ENCODE measurements around the gene TNP1. TPM values are rescaled to one million over a fixed set of nuclear protein-coding genes. Genes with fewer than 3 reads are reported as not detected.

Gene TNP1
- total RNA-seq, 4 donors from 2014 or later, result not detected

DNA sequence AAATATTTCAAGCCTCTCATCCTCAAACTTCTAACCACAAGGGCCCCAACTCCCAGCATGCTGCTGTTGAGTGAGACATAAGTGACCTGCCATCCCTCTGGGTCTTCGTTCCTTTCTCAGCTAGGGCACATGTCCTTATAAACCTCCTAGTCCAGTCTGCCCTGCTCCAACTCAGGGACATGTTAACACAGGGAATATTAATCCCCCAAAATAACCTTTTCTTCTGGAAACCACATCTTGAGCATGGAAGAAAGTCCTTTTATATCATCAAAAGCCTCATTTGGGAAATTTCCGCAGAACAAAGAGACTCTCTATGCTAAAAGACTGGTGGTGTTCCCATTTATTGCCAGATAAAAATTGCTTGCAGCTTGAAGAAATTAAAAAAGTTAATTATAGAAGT is 14.4 kb downstream of the TNP1 start:
- whole genome bisulfite sequencing, 2 donors (ENCODE audit: low coverage in 1 of 2), result 83 to 100% methylated on average over 1 to 2 of the region's 2 CpGs

DNA sequence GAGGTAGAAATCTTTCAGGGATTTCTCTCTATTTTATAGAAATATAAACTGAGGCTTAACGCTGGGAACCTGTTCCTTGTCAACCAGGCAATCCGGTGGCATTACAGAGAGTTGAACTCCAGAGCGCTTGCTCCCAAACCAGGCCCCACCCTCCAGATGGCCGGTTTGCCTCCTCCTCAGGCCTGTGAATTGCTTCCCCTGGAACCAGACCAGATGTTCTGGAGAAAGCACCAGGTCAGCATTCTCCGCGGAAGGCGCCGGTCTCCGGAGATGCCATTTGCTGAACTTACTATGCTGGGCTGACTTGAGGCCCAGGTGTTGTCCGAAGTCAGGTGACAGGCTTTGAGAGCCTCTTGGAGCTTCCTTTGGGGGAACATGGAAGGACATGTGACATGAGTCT is 17.2 kb downstream of the TNP1 start:
- WGBS, 2 donors (ENCODE audit: low coverage in 1 of 2), result 69 to 79% methylated on average over 2 to 10 of the region's 10 CpGs
- H3K27ac ChIP-seq, result peak overlapping the region in 1 of 4 donors; percentile 48
- peak; percentile 11 for DNase-seq

More for the DNA sequence above, 14.4 kb downstream of the TNP1 start:
- no peak for DNase-seq
- no peaks in the 10 kb centered on the region for H3K9me3 ChIP-seq
- H3K4me1 ChIP-seq, result peaks cover 0 to 6% (median 0%) of the 10 kb centered on the region in 4 donors
- intact Hi-C loops (cut with DNase I; ENCODE audit: low total_unique reads), result no loop called here
- H3K36me3 ChIP-seq, result no peaks in the 10 kb centered on the region
- in situ Hi-C loops (cut with MboI; ENCODE audit: low pct_ligation_motif_present in 1 of 4, low pct_unique_long_range_greater_than_20kb in 1 of 4, low sequenced_read_pairs in 3 of 4), result no loop called here
- TF ChIP-seq POLR2A (IDR thresholded peaks at IDR 0.05) (no peak), POLR2AphosphoS5 (IDR thresholded peaks at IDR 0.05) (no peak), EP300 (IDR thresholded peaks at IDR 0.05; ENCODE audit: low read depth) (no peak)
- TF ChIP-seq, protein P1, sequence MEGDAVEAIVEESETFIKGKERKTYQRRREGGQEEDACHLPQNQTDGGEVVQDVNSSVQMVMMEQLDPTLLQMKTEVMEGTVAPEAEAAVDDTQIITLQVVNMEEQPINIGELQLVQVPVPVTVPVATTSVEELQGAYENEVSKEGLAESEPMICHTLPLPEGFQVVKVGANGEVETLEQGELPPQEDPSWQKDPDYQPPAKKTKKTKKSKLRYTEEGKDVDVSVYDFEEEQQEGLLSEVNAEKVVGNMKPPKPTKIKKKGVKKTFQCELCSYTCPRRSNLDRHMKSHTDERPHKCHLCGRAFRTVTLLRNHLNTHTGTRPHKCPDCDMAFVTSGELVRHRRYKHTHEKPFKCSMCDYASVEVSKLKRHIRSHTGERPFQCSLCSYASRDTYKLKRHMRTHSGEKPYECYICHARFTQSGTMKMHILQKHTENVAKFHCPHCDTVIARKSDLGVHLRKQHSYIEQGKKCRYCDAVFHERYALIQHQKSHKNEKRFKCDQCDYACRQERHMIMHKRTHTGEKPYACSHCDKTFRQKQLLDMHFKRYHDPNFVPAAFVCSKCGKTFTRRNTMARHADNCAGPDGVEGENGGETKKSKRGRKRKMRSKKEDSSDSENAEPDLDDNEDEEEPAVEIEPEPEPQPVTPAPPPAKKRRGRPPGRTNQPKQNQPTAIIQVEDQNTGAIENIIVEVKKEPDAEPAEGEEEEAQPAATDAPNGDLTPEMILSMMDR (IDR thresholded peaks at IDR 0.05), result no peak
- no peak overlapping the region for H3K4me3 ChIP-seq
- H3K27ac ChIP-seq, result no peak overlapping the region
- H3K27me3 ChIP-seq, result no peaks in the 10 kb centered on the region

GRCh38 chr2:216839688-216840087 is 20.2 kb downstream of the TNP1 start:
- intact Hi-C loops (cut with DNase I; ENCODE audit: low total_unique reads), result no loop called here
- no peak for DNase-seq
- 91 to 100% methylated on average over 1 to 3 of the region's 3 CpGs for WGBS, 2 donors (ENCODE audit: low coverage in 1 of 2)

More for the DNA sequence above, 17.2 kb downstream of the TNP1 start:
- Histone ChIP-seq H3K4me1 (peaks cover 0 to 6% (median 0%) of the 10 kb centered on the region in 4 donors), H3K36me3 (no peaks in the 10 kb centered on the region), H3K27me3 (no peaks in the 10 kb centered on the region), H3K9me3 (no peaks in the 10 kb centered on the region), H3K4me3 (no peak overlapping the region)
- no peak for TF ChIP-seq POLR2A (IDR thresholded peaks at IDR 0.05)
- intact Hi-C loops (cut with DNase I; ENCODE audit: low total_unique reads), result no loop called here
- in situ Hi-C loops (cut with MboI; ENCODE audit: low pct_ligation_motif_present in 1 of 4, low pct_unique_long_range_greater_than_20kb in 1 of 4, low sequenced_read_pairs in 3 of 4), result no loop called here

DNA sequence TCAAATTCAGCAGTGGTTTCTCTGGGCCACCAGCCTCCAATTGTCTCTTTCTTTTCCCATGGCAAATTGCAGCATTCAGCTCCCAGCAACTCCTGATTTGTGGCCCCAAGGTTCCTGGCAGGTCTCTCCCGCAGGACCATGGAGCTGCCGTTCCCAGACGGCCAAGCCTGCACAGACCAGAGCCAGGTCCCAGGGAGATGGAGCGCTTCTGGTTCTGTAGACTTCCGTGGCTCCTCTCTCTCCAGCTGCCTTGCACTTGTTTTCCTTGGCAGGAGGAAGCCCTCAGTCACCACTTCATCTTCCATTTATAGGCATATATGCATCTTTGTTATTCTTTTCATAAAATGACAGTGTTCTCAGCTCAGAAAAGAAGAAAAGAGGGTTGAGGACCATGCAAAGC is 21.7 kb downstream of the TNP1 start:
- TF ChIP-seq, protein P1 (IDR thresholded peaks at IDR 0.05), result no peak
- TF ChIP-seq EP300 (IDR thresholded peaks at IDR 0.05; ENCODE audit: low read depth) (no peak), POLR2A (IDR thresholded peaks at IDR 0.05) (no peak), POLR2AphosphoS5 (IDR thresholded peaks at IDR 0.05) (no peak)
- Histone ChIP-seq H3K27me3 (no peaks in the 10 kb centered on the region), H3K36me3 (no peaks in the 10 kb centered on the region), H3K4me3 (no peak overlapping the region), H3K9me3 (no peaks in the 10 kb centered on the region), H3K27ac (no peak overlapping the region), H3K4me1 (peaks cover 0 to 6% (median 0%) of the 10 kb centered on the region in 4 donors)
- intact Hi-C loops (cut with DNase I; ENCODE audit: low total_unique reads), result no loop called here
- in situ Hi-C loops (cut with MboI; ENCODE audit: low pct_ligation_motif_present in 1 of 4, low pct_unique_long_range_greater_than_20kb in 1 of 4, low sequenced_read_pairs in 3 of 4), result no loop called here
- WGBS, 2 donors (ENCODE audit: low coverage in 1 of 2), result 82% methylated on average over 5 of the region's 5 CpGs; no CpG with 5 or more reads in 1 of the 2 donors
- DNase-seq, result no peak

More at GRCh38 chr2:216839688-216840087, 20.2 kb downstream of the TNP1 start:
- TF ChIP-seq, protein P1 (IDR thresholded peaks at IDR 0.05), result no peak
- TF ChIP-seq POLR2A (IDR thresholded peaks at IDR 0.05), result no peak
- no peak for TF ChIP-seq EP300 (IDR thresholded peaks at IDR 0.05; ENCODE audit: low read depth)
- Histone ChIP-seq H3K4me3 (no peak overlapping the region), H3K4me1 (peaks cover 0 to 6% (median 0%) of the 10 kb centered on the region in 4 donors), H3K27me3 (no peaks in the 10 kb centered on the region), H3K27ac (no peak overlapping the region), H3K36me3 (no peaks in the 10 kb centered on the region), H3K9me3 (no peaks in the 10 kb centered on the region)
- in situ Hi-C loops (cut with MboI; ENCODE audit: low pct_ligation_motif_present in 1 of 4, low pct_unique_long_range_greater_than_20kb in 1 of 4, low sequenced_read_pairs in 3 of 4), result no loop called here

- Histone ChIP-seq H3K27me3 (no peaks in the 10 kb centered on the region), H3K4me1 (peaks cover 0 to 4% (median 0%) of the 10 kb centered on the region in 4 donors), H3K36me3 (no peaks in the 10 kb centered on the region), H3K4me3 (no peak overlapping the region), H3K27ac (no peak overlapping the region), H3K9me3 (no peaks in the 10 kb centered on the region)
- no peak for TF ChIP-seq POLR2AphosphoS5 (IDR thresholded peaks at IDR 0.05)
- no peak for TF ChIP-seq EP300 (IDR thresholded peaks at IDR 0.05; ENCODE audit: low read depth)
- TF ChIP-seq, protein P1 (IDR thresholded peaks at IDR 0.05), result no peak
- WGBS, 2 donors (ENCODE audit: low coverage in 1 of 2), result 65 to 83% methylated on average over 6 of the region's 6 CpGs
- DNase-seq, result no peak
- in situ Hi-C loops (cut with MboI; ENCODE audit: low pct_ligation_motif_present in 1 of 4, low pct_unique_long_range_greater_than_20kb in 1 of 4, low sequenced_read_pairs in 3 of 4), result no loop called here
- intact Hi-C loops (cut with DNase I; ENCODE audit: low total_unique reads), result no loop called here
Observed at GRCh38 chr2:216837740-216838139, 22.1 kb downstream of the TNP1 start.
